NOMO-1 treated with dmso at 0.1 percent for 144 hours (cell line): ENCODE data around the gene SIM2.

Experiments
- DNase-seq: peaks from one replicate; lab custom pipeline; 2025; ENCODE audit not compliant: unreplicated experiment; lab: John Stamatoyannopoulos, UW

SIM2 gene

GRCh38 chr21:36684957-36685714 is 13.8 kb upstream of the SIM2 start:
- DNase-seq: no peak

- no peak for DNase-seq
Observed at GRCh38 chr21:36686955-36687354, 12.0 kb upstream of the SIM2 start.

GRCh38 chr21:36688324-36688723 is 10.6 kb upstream of the SIM2 start:
- no peak for DNase-seq

- DNase-seq: no peak
Observed at GRCh38 chr21:36689324-36689723, 9.6 kb upstream of the SIM2 start.

GRCh38 chr21:36690628-36691554 is 8.0 kb upstream of the SIM2 start:
- DNase-seq: no peak

- DNase-seq: no peak
Observed at GRCh38 chr21:36691555-36692041, 7.3 kb upstream of the SIM2 start.

- no peak for DNase-seq
Observed at GRCh38 chr21:36692114-36692834, 6.6 kb upstream of the SIM2 start.

GRCh38 chr21:36692835-36693488 is 6.0 kb upstream of the SIM2 start:
- no peak for DNase-seq

- no peak for DNase-seq
Observed at GRCh38 chr21:36693489-36694030, 5.4 kb upstream of the SIM2 start.

- no peak for DNase-seq
Observed at GRCh38 chr21:36694031-36694515, 4.8 kb upstream of the SIM2 start.

- DNase-seq: no peak
Observed at GRCh38 chr21:36694593-36695282, 4.2 kb upstream of the SIM2 start.

- DNase-seq: no peak
Observed at GRCh38 chr21:36695283-36695634, 3.7 kb upstream of the SIM2 start.

GRCh38 chr21:36695671-36696389 is 3.1 kb upstream of the SIM2 start:
- DNase-seq: no peak

GRCh38 chr21:36696390-36697059 is 2.4 kb upstream of the SIM2 start:
- no peak for DNase-seq

- no peak for DNase-seq
Observed at GRCh38 chr21:36697060-36697850, 1.7 kb upstream of the SIM2 start.

- no peak for DNase-seq
Observed at GRCh38 chr21:36697851-36698384, 997 bp upstream of the SIM2 start.

- DNase-seq: no peak
Observed at GRCh38 chr21:36698385-36698980, 432 bp upstream of the SIM2 start.
